Hematopoietic multipotent progenitor cell treated with erythropoietin and hydrocortisone succinate and interleukin-3 and kit ligand, for 15 days (in vitro differentiated cells): ENCODE measurements around the gene PNP.

Experiments
- DNase-seq: peaks from one replicate; pipeline ENCODE4 v3.0.0-alpha.2; 2015; ENCODE audit warnings: low spot score

Gene PNP

GRCh38 chr14:20455355-20456300 is 13.6 kb upstream of the PNP start:
- peak; percentile 78 for DNase-seq

- DNase-seq: no peak
Measured at GRCh38 chr14:20456971-20457370, 12.2 kb upstream of the PNP start.

GRCh38 chr14:20458031-20458789 is 11.0 kb upstream of the PNP start:
- no peak for DNase-seq

- DNase-seq: peak; percentile 52
Measured at GRCh38 chr14:20460458-20461224, 8.6 kb upstream of the PNP start.

GRCh38 chr14:20461225-20462141 is 7.7 kb upstream of the PNP start, which contains the start of gene PIP4P1:
TSS of gene PIP4P1 (minus strand) at chr14:20461434. CDS start at chr14:20461325, 109 bp downstream.
- peak; percentile 100 for DNase-seq

- no peak for DNase-seq
Measured at GRCh38 chr14:20468764-20469241, 403 bp upstream of the PNP start.

GRCh38 chr14:20469890-20470602 is 840 bp downstream of the PNP start:
- peak; percentile 70 for DNase-seq

GRCh38 chr14:20470603-20470901 is 1.3 kb downstream of the PNP start:
- peak; percentile 28 for DNase-seq

- DNase-seq: peak; percentile 85
Measured at GRCh38 chr14:20472536-20473169, 3.4 kb downstream of the PNP start.

- peak; percentile 73 for DNase-seq
Measured at GRCh38 chr14:20476776-20477175, 7.6 kb downstream of the PNP start.

- peak; percentile 90 for DNase-seq
Measured at GRCh38 chr14:20477211-20477876, 8.1 kb downstream of the PNP start.

- peak; percentile 50 for DNase-seq
Measured at GRCh38 chr14:20478894-20479293, 9.7 kb downstream of the PNP start.

- DNase-seq: peak; percentile 91
Measured at GRCh38 chr14:20482382-20482781, 13.2 kb downstream of the PNP start.

GRCh38 chr14:20485900-20486299 is 16.7 kb downstream of the PNP start:
- DNase-seq: no peak

- DNase-seq: peak; percentile 62
Measured at GRCh38 chr14:20486684-20487395, 17.6 kb downstream of the PNP start.

GRCh38 chr14:20487396-20487725 is 18.2 kb downstream of the PNP start:
- peak; percentile 50 for DNase-seq

- no peak for DNase-seq
Measured at GRCh38 chr14:20489093-20489994, 20.1 kb downstream of the PNP start.

- DNase-seq: no peak
Measured at GRCh38 chr14:20490563-20490962, 21.4 kb downstream of the PNP start.
